Mammary epithelial cell (primary cell): ENCODE results near the gene ALKAL2.

Experiments used
- EZH2 ChIP-seq: IDR thresholded peaks from 2 replicates; pipeline ENCODE4 v1.6.1; 2012; ENCODE audit warnings: low read length, inconsistent platforms, borderline replicate concordance
- TF ChIP-seq, protein P1 (sequence below), 2 donors: IDR thresholded peaks in 1 of 2; conservative IDR thresholded peaks in 1 of 2; 2 replicates each; pipeline ENCODE4 v1.5.1; 2011 to 2012; ENCODE audit warnings: inconsistent platforms in 2 of 2, low read length in 2 of 2, mild to moderate bottlenecking in 2 of 2, control low read depth in 1 of 2, low read depth in 1 of 2; ENCODE audit not compliant: insufficient read depth in 1 of 2; ENCODE audit errors: extremely low read depth in 1 of 2

DNA sequence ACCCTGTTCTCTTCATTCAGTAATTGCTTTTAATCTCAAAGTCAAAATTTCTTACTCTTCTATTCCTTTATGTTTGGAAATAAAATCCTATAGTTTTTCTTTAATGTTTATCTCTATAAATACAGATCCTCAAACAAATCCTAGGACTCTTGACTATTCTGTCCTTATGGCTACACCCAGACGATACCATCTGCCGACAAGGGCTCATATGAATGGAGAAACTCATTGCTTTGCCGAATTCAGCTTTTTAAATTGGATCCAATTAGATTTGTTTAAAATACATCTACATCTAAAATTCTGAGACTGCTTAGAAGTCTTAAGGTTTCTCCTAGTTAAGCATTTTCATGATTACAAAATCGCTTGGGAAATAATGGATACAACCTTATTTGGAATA is 9.0 kb downstream of the ALKAL2 start:
- TF ChIP-seq, protein P1, sequence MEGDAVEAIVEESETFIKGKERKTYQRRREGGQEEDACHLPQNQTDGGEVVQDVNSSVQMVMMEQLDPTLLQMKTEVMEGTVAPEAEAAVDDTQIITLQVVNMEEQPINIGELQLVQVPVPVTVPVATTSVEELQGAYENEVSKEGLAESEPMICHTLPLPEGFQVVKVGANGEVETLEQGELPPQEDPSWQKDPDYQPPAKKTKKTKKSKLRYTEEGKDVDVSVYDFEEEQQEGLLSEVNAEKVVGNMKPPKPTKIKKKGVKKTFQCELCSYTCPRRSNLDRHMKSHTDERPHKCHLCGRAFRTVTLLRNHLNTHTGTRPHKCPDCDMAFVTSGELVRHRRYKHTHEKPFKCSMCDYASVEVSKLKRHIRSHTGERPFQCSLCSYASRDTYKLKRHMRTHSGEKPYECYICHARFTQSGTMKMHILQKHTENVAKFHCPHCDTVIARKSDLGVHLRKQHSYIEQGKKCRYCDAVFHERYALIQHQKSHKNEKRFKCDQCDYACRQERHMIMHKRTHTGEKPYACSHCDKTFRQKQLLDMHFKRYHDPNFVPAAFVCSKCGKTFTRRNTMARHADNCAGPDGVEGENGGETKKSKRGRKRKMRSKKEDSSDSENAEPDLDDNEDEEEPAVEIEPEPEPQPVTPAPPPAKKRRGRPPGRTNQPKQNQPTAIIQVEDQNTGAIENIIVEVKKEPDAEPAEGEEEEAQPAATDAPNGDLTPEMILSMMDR (conservative IDR thresholded peaks at IDR 0.05 in 1 of 2, IDR thresholded peaks at IDR 0.05 in 1 of 2; ENCODE audit: extremely low read depth in 1 of 2, insufficient read depth in 1 of 2, low read depth in 1 of 2, low read length in 2 of 2), result no peak
- no peak for TF ChIP-seq EZH2
